NCI-H2171 (cell line): Measurements from ENCODE around the gene OR6C3.
"Not testable (repeated sequence)": the region's sequence is repeated elsewhere in the genome, so short reads cannot be mapped to it uniquely, and the experiment has no call there.

ENCODE experiments used
- DNase-seq: peaks from one replicate; lab custom pipeline; 2025; lab: John Stamatoyannopoulos, UW

Gene OR6C3

DNA sequence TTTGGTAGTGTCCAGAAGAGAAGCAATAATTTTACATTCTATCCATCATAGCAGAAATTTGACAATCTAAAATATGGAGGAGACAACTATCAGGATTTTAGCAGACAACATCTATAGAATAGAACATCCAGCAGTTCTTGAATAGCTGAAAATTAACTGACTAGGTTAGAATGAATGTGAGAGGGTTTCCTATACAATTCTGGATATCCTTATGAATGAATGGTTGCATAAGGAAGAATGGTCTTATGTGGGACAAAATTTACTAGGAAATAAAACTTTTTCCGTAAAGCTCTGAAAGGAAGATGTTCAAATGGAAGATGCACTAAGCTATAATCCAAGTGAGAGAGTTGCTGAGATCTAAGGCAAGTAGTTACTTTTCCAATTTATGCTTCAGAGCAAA, at the start of gene OR6C3:
TSS of gene OR6C3 (plus strand) at position 301 of the 400 bp plus-strand sequence. CDS start 955 bp downstream, outside the sequence.
- DNase-seq, result no peak

DNA sequence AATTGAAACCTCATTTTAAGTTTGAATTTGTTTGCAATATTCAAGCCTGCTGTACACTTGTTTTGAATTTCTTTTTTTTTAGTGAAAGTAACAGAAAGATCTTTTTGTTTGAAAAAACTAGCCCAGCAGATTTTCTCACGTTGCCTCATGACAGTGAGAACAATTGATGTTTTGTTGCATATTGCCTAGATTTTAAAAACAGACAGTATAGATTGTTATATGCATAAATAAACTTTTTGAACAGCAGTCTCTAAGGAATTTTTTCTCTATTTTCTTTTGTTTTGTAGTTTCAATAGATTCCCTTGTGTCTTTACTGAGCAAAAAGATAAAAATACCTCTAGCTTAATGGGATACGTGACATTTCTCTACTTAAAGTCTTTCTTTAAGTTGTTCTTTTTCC, 49.6 kb upstream of the OR6C3 start:
- no peak for DNase-seq

DNA sequence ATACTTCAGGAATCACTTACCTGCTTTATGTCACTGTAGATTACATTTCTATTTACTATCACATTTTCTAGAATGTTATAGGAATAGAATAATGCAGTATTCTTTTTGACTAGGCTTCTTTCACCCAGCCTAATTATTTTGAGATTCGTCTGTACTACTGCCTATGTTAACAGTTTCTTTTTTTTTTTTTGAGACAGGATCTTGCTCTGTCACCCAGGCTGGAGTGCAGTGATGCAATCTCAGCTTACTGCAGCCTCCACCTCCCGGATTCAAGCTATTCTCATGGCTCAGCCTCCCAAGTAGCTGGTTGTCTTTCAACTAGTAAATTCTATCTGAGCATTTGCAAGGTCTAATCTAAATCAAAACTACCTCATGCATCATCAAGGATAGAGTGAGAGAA, 40.5 kb upstream of the OR6C3 start:
- no peak for DNase-seq

DNA sequence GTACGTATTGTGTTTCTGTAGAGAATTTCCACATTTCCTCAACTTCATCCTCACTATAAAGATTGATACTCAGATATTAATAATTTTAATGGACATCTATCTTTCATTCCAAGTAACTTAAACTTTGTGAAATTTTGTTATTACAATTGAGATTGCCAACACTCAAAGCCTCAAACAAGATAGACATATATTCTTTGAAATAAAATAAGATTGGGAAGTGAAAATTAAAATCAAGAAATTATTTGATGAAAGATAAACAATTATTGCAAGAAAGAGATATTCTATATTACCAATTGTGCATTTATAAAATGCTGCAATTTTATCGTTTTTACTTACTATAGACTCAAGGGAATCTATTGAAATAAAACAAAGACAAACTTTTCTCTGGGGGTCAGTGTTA, 34.1 kb upstream of the OR6C3 start, which contains the start of gene OR6C6:
TSS of gene OR6C6 (minus strand) at position 101 of the 400 bp plus-strand sequence. CDS start 1,337 bp downstream, outside the sequence.
- no peak for DNase-seq

DNA sequence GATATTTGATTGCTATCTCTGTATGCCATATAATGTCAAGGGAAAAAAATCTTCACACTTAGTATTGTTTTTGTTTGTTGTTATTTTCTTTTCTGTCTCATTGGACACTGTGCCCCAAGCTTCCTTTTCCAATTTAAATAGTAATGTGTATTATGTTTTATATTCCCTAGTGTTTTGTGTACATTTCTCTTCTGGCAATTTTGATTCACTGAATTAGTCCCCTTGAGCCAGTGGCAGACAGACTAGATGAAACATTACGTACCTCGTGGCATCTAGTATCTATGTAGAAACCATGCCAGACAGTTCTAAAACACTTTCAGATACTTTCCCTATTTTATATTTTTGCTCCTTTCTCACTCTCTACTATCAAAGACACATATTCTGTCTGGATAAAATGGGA, 16.5 kb upstream of the OR6C3 start, which contains the start of gene OR6C1:
TSS of gene OR6C1 (plus strand) at position 301 of the 400 bp plus-strand sequence. CDS start 6,257 bp downstream, outside the sequence.
- no peak for DNase-seq

DNA sequence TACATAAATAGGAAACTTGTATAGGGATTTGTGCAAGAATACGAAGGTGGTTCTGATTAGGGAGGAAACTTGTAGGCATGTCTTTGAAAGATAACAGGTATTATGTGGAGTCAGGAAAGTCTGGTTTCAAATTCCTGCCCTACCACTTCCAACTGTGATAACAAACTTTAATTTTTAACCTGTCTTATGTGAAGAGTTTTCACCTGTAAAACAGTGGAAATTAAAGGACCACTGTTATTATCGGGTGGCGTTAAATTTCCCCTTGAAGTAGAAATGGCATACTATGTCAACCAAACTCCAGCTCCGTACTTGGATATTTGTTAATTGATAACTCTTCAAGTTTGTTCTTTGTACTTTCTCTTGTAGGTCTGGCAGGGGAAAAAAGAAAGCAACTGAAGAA, 10.3 kb upstream of the OR6C3 start:
- no peak for DNase-seq

DNA sequence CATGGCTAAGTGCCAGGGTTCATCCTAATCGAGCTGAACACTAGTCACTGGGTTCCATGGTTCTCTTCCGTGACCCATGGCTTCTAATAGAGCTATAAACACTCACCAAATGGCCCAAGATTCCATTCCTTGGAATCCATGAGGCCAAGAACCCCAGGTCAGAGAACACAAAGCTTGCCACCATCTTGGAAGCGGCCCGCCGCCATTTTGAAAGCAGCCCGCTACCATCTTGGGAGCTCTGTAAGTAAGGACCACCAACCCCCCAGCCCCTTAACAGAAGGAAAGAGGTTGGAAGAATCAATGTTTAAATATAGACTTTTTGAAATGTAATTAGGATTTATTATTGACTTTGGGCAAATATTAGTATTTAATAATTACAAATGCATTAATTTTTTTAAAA, 4.7 kb upstream of the OR6C3 start:
- not testable (repeated sequence) for DNase-seq

DNA sequence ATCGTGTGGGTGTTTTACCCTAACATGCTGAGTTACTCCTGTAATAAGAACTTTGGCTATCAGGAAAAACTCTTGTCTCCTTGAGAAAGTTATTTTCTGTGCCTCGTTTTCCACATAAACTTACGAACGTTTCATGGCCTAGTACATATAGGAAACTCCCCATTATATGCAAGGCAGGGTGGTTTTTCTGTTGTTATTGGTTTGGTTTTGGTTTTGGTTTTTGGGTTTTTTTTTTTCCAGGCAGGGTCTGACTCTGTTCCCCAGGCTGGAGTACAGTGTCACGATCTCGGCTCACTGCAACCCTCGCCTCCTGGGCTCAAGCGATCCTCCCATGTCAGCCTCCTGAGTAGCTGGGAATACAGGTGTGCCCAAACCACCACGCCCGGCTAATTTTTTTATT, 5.5 kb downstream of the OR6C3 start:
- DNase-seq, result no peak

DNA sequence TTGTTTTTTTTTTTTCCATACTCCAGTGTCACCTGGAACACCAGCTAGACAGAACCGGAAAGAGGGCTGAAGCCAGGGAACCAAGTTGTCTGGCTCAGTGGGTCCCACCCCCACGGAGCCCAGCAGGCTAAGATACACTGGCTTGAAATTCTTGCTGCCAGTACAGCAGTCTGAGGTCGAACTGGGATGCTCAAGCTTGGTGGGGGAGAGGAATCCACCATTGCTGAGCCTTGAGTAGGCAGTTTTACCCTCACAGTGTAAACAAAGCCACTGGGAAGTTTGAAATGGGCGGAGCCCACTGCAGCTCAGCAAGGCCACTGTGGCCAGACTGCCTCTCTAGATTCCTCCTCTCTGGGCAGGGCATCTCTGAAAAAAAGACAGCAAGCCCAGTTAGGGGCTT, 24.8 kb downstream of the OR6C3 start:
- not testable (repeated sequence) for DNase-seq

DNA sequence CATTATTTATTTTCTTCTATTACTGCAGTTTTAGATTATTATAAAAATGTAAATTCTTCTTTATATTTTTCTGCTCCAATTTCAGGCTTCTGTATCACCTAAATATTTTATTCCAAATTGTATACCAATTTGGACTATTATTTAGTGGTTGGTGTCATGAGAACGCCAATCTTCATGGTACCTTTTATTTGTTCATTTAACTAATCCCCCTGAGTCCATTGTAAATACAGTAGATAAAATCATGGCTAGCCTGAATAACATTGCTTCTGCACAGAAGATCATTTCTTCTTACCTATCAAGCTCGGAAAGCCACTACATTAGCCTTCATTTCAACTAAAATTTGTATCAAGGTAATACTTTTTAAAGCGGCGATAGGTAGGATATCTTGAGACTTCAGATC, 32.1 kb downstream of the OR6C3 start, which contains the start of gene OR6C75:
TSS of gene OR6C75 (plus strand) at position 301 of the 400 bp plus-strand sequence. CDS start 2,136 bp downstream, outside the sequence.
- DNase-seq, result no peak

DNA sequence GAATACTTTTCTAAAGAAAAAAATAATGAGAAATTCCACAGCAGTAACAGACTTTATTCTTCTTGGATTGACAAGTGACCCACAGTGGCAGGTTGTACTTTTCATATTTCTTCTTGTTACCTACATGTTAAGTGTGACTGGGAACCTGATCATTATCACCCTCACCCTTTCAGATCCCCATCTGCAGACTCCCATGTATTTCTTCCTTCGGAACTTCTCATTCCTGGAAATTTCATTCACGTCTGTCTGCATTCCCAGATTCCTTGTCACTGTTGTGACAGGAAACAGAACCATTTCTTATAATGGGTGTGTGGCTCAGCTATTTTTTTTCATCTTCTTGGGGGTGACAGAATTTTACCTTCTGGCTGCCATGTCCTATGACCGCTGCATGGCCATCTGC, 34.5 kb downstream of the OR6C3 start:
- DNase-seq, result no peak

DNA sequence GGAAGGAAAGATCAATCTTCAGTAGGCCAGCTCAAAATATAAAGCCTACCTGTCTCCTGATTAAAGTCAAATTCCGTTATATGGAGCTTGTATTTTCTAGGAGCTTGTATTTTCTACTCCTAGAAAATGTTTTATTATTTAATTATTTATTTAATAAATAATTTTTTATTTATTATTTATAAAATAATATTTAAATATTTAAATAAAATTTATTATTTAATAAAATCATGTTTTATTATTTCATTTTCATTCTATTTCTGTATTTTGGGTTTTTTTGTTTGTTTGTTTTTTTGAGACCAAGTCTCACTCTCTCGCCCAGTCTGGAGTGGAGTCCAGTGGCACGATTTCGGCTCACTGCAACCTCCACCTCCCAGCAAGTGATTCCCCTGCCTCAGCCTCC, 42.0 kb downstream of the OR6C3 start:
- DNase-seq, result no peak
